ENCODE data around the gene TRAPPC12. TPM values are rescaled to one million over a fixed set of nuclear protein-coding genes. Genes with fewer than 3 reads are reported as not detected.
A peak's percentile ranks its signal among the peaks of the same experiment; 100 is the strongest.

Gene TRAPPC12
- total RNA-seq, 6 experiments from 2014 or later: 69.1 to 83.3 (median 74.8) TPM

GRCh38 chr2:3466966-3467365, 87.5 kb downstream of the TRAPPC12 start:
- Mint-ChIP-seq H3K27me3 (ENCODE audit: insufficient read depth) (peaks cover 2% of the 10 kb centered on the region; the same call in 1 of the 2 replicates), H3K4me3 (no peak overlapping the region), H3K9me3 (no peaks in the 10 kb centered on the region), H3K36me3 (ENCODE audit: low read depth) (peaks cover 31% of the 10 kb centered on the region), H3K4me1 (ENCODE audit: low read depth) (peaks cover 49% of the 10 kb centered on the region), H3K27ac (no peak overlapping the region)
- no peak for DNase-seq
- no peak for TF ChIP-seq CTCF (IDR thresholded peaks at IDR 0.05)

GRCh38 chr2:3467654-3468053, 88.2 kb downstream of the TRAPPC12 start:
- peaks cover 49% of the 10 kb centered on the region for H3K4me1 Mint-ChIP-seq (ENCODE audit: low read depth)
- peaks cover 2% of the 10 kb centered on the region for H3K27me3 Mint-ChIP-seq (ENCODE audit: insufficient read depth)
- H3K4me3 Mint-ChIP-seq: no peak overlapping the region
- H3K36me3 Mint-ChIP-seq (ENCODE audit: low read depth): peaks cover 38% of the 10 kb centered on the region
- peak overlapping the region; percentile 40; the same call in 1 of the 2 replicates for H3K27ac Mint-ChIP-seq
- DNase-seq: no peak
- TF ChIP-seq CTCF (IDR thresholded peaks at IDR 0.05): no peak
- no peaks in the 10 kb centered on the region for H3K9me3 Mint-ChIP-seq

- Mint-ChIP-seq H3K36me3 (ENCODE audit: low read depth) (peaks cover 40% of the 10 kb centered on the region), H3K4me3 (no peak overlapping the region), H3K27ac (peak overlapping the region; percentile 40), H3K27me3 (ENCODE audit: insufficient read depth) (peaks cover 2% of the 10 kb centered on the region), H3K4me1 (ENCODE audit: low read depth) (peaks cover 49% of the 10 kb centered on the region), H3K9me3 (no peaks in the 10 kb centered on the region)
- no peak for DNase-seq
- TF ChIP-seq CTCF (IDR thresholded peaks at IDR 0.05): no peak
Observed at GRCh38 chr2:3468296-3468988, 88.9 kb downstream of the TRAPPC12 start.

GRCh38 chr2:3469486-3469885, 90.0 kb downstream of the TRAPPC12 start:
- H3K4me1 Mint-ChIP-seq (ENCODE audit: low read depth): peaks cover 49% of the 10 kb centered on the region
- no peak for TF ChIP-seq CTCF (IDR thresholded peaks at IDR 0.05)
- H3K36me3 Mint-ChIP-seq (ENCODE audit: low read depth): peaks cover 34% of the 10 kb centered on the region
- peaks cover 2% of the 10 kb centered on the region for H3K27me3 Mint-ChIP-seq (ENCODE audit: insufficient read depth)
- H3K27ac Mint-ChIP-seq: peak overlapping the region; percentile 91
- H3K9me3 Mint-ChIP-seq: no peaks in the 10 kb centered on the region
- no peak for DNase-seq
- peak overlapping the region; percentile 60; the same call in 1 of the 2 replicates for H3K4me3 Mint-ChIP-seq

- Mint-ChIP-seq H3K36me3 (ENCODE audit: low read depth) (peaks cover 30% of the 10 kb centered on the region), H3K4me3 (peak overlapping the region; percentile 60), H3K27ac (peak overlapping the region; percentile 91), H3K4me1 (ENCODE audit: low read depth) (peaks cover 44% of the 10 kb centered on the region), H3K9me3 (no peaks in the 10 kb centered on the region), H3K27me3 (ENCODE audit: insufficient read depth) (peaks cover 2% of the 10 kb centered on the region)
- TF ChIP-seq CTCF (IDR thresholded peaks at IDR 0.05): no peak
- DNase-seq: peak; percentile 88
Observed at GRCh38 chr2:3470166-3470651, 90.7 kb downstream of the TRAPPC12 start.

Measured in HFFc6 (cell line).